HepG2 (cell line): ENCODE results near the gene SRXN1. TPM values are rescaled to one million over a fixed set of nuclear protein-coding genes. Genes with fewer than 3 reads are reported as not detected.

Experiments
- BORCS8-MEF2B ChIP-seq: sonication (generic); formaldehyde crosslinking; IDR thresholded peaks from 2 replicates; pipeline ENCODE4 v1.8.0; 2022; ENCODE audit warnings: mild to moderate bottlenecking, missing genetic modification reagents
- HOXD1 ChIP-seq: sonication (generic); formaldehyde crosslinking; IDR thresholded peaks from 2 replicates; pipeline ENCODE4 v1.5.0; 2020; ENCODE audit warnings: missing genetic modification reagents
- ISX ChIP-seq: sonication (generic); formaldehyde crosslinking; conservative IDR thresholded peaks from 2 replicates; pipeline ENCODE4 v1.5.0; 2020; ENCODE audit warnings: missing genetic modification reagents
- MLLT10 ChIP-seq: sonication (generic); formaldehyde crosslinking; IDR thresholded peaks from 2 replicates; pipeline ENCODE4 v1.4.0; 2020; ENCODE audit warnings: missing genetic modification reagents
- MTF1 ChIP-seq: sonication (generic); formaldehyde crosslinking; IDR thresholded peaks from 2 replicates; pipeline ENCODE4 v1.5.0; 2020; ENCODE audit warnings: missing genetic modification reagents
- POLR2AphosphoS5 ChIP-seq: IDR thresholded peaks from 2 replicates; pipeline ENCODE4 v1.6.1; 2012; ENCODE audit warnings: low read depth, low read length
- SMYD3 ChIP-seq: sonication (generic); formaldehyde crosslinking; IDR thresholded peaks from 2 replicates; pipeline ENCODE4 v1.8.1; 2023; ENCODE audit warnings: mild to moderate bottlenecking, missing genetic modification reagents
- ZC3H4 ChIP-seq: sonication (generic); formaldehyde crosslinking; IDR thresholded peaks from 2 replicates; pipeline ENCODE4 v1.4.0; 2020; ENCODE audit warnings: missing genetic modification reagents, borderline replicate concordance
- ZFYVE20 ChIP-seq: sonication (generic); formaldehyde crosslinking; IDR thresholded peaks from 2 replicates; pipeline ENCODE4 v1.8.0; 2023; ENCODE audit warnings: low read depth, mild to moderate bottlenecking, moderate library complexity, missing genetic modification reagents, borderline replicate concordance
- ZNF232 ChIP-seq: sonication (generic); formaldehyde crosslinking; IDR thresholded peaks from 2 replicates; pipeline ENCODE4 v1.4.0; 2020; ENCODE audit warnings: missing genetic modification reagents, borderline replicate concordance
- ZNF543 ChIP-seq: sonication (generic); formaldehyde crosslinking; IDR thresholded peaks from 2 replicates; pipeline ENCODE4 v1.4.0; 2020; ENCODE audit warnings: mild to moderate bottlenecking, missing genetic modification reagents
- ZNF562 ChIP-seq: sonication (generic); formaldehyde crosslinking; IDR thresholded peaks from 2 replicates; pipeline ENCODE4 v1.8.0; 2022; ENCODE audit warnings: missing genetic modification reagents, borderline replicate concordance
- polyA plus RNA-seq, 8 experiments: library from polyadenylated mRNA; depleted of rRNA in 3 of 8; stranded (reverse) in 7 of 8; unstranded in 1 of 8; fragments of >200 nt; fragmentation: Illumina TruSeq in 4 of 8; extraction: Trizol in 4 of 8; gene quantifications; 2 replicates each; pipeline versions ENCODE4 v1.2.1 to v1.2.3, GENCODE V29; 2011 to 2016; ENCODE audit warnings: low read depth in 4 of 8, missing spikeins in 1 of 8, mixed read lengths in 1 of 8; ENCODE audit not compliant: insufficient read depth in 1 of 8
- total RNA-seq, 5 experiments: library from RNA; depleted of rRNA; stranded (reverse); fragments of >200 nt; fragmentation: Illumina TruSeq; extraction: Trizol; gene quantifications; 2 replicates each; pipeline ENCODE4 v1.2.3, GENCODE V29; 2016; ENCODE audit warnings: low read depth in 1 of 5
- TF ChIP-seq, protein P1 (sequence below): sonication (generic); formaldehyde crosslinking; IDR thresholded peaks from 2 replicates; pipeline ENCODE4 v1.9.0; 2021; ENCODE audit warnings: mild to moderate bottlenecking, missing genetic modification reagents
- TF ChIP-seq, protein P2 (sequence below): sonication (generic); formaldehyde crosslinking; IDR thresholded peaks from 2 replicates; pipeline ENCODE4 v1.4.0; 2020; ENCODE audit warnings: low read depth, missing genetic modification reagents
- TF ChIP-seq, protein P3 (sequence below): sonication (generic); formaldehyde crosslinking; IDR thresholded peaks from 2 replicates; pipeline ENCODE4 v1.8.0; 2022; ENCODE audit warnings: mild to moderate bottlenecking, missing genetic modification reagents, borderline replicate concordance
- TF ChIP-seq, protein P4 (sequence below): conservative IDR thresholded peaks from 2 replicates; pipeline ENCODE4 v1.6.1; 2018; ENCODE audit warnings: missing genetic modification reagents

Gene SRXN1
- total and polyA plus RNA-seq, 2 of the 13 experiments (the other 11 are each of a cell fraction or from before 2014, with no cell fraction given): 29.9 to 87.7 TPM

DNA sequence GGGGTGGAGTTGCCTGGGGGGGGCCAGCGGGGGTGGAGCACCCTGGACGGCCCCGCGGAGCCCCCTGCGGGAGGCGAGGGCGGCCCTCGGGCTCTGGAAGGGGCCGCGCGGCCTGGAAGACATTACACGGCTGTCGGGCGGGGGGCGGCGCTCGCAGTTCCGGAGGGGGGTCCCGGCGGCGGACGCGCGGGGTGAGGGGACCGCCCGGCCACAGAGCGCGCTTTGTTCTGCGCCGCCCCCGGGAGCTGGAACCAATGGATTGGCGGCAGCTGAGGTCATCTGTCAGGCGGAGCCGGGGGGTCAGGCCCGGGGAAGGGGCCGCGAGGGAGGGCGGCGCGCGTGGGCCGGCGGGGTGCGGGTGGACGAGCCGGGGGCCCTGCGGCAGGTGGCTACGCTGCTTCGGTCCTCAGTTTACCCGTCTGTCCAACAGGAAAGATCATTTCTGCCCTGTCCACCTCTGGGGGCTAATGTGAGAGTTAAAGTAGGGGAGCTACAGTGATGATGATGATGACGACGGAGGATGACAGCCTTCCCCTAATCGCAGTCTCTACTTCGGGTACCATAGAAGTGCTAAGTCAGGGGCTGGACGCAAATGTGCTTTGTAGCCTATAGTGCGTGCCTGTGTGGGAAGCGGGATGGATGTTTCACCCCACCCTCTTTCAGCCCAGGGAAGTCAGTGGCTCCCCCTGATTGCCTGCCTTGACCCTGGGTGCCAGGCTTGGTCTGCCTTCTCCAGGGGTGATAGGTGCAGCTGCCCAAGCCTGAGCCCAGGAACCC lies 10.4 kb downstream of the SRXN1 start (continued):
- TF ChIP-seq, protein P1, sequence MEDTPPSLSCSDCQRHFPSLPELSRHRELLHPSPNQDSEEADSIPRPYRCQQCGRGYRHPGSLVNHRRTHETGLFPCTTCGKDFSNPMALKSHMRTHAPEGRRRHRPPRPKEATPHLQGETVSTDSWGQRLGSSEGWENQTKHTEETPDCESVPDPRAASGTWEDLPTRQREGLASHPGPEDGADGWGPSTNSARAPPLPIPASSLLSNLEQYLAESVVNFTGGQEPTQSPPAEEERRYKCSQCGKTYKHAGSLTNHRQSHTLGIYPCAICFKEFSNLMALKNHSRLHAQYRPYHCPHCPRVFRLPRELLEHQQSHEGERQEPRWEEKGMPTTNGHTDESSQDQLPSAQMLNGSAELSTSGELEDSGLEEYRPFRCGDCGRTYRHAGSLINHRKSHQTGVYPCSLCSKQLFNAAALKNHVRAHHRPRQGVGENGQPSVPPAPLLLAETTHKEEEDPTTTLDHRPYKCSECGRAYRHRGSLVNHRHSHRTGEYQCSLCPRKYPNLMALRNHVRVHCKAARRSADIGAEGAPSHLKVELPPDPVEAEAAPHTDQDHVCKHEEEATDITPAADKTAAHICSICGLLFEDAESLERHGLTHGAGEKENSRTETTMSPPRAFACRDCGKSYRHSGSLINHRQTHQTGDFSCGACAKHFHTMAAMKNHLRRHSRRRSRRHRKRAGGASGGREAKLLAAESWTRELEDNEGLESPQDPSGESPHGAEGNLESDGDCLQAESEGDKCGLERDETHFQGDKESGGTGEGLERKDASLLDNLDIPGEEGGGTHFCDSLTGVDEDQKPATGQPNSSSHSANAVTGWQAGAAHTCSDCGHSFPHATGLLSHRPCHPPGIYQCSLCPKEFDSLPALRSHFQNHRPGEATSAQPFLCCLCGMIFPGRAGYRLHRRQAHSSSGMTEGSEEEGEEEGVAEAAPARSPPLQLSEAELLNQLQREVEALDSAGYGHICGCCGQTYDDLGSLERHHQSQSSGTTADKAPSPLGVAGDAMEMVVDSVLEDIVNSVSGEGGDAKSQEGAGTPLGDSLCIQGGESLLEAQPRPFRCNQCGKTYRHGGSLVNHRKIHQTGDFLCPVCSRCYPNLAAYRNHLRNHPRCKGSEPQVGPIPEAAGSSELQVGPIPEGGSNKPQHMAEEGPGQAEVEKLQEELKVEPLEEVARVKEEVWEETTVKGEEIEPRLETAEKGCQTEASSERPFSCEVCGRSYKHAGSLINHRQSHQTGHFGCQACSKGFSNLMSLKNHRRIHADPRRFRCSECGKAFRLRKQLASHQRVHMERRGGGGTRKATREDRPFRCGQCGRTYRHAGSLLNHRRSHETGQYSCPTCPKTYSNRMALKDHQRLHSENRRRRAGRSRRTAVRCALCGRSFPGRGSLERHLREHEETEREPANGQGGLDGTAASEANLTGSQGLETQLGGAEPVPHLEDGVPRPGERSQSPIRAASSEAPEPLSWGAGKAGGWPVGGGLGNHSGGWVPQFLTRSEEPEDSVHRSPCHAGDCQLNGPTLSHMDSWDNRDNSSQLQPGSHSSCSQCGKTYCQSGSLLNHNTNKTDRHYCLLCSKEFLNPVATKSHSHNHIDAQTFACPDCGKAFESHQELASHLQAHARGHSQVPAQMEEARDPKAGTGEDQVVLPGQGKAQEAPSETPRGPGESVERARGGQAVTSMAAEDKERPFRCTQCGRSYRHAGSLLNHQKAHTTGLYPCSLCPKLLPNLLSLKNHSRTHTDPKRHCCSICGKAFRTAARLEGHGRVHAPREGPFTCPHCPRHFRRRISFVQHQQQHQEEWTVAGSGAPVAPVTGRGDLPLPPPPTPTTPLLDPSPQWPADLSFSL (CRISPR knock-in tag): 0 out of 2 replicates have a peak, but pooled peaks have one; percentile 30
- TF ChIP-seq ZC3H4 (CRISPR knock-in tag): no peak
- TF ChIP-seq, protein P2, sequence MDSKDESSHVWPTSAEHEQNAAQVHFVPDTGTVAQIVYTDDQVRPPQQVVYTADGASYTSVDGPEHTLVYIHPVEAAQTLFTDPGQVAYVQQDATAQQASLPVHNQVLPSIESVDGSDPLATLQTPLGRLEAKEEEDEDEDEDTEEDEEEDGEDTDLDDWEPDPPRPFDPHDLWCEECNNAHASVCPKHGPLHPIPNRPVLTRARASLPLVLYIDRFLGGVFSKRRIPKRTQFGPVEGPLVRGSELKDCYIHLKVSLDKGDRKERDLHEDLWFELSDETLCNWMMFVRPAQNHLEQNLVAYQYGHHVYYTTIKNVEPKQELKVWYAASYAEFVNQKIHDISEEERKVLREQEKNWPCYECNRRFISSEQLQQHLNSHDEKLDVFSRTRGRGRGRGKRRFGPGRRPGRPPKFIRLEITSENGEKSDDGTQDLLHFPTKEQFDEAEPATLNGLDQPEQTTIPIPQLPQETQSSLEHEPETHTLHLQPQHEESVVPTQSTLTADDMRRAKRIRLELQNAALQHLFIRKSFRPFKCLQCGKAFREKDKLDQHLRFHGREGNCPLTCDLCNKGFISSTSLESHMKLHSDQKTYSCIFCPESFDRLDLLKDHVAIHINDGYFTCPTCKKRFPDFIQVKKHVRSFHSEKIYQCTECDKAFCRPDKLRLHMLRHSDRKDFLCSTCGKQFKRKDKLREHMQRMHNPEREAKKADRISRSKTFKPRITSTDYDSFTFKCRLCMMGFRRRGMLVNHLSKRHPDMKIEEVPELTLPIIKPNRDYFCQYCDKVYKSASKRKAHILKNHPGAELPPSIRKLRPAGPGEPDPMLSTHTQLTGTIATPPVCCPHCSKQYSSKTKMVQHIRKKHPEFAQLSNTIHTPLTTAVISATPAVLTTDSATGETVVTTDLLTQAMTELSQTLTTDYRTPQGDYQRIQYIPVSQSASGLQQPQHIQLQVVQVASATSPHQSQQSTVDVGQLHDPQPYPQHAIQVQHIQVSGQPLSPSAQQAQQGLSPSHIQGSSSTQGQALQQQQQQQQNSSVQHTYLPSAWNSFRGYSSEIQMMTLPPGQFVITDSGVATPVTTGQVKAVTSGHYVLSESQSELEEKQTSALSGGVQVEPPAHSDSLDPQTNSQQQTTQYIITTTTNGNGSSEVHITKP: peak; percentile 81; the same call in 1 of the 2 replicates
- no peak for TF ChIP-seq BORCS8-MEF2B (CRISPR knock-in tag)
- TF ChIP-seq MTF1 (CRISPR knock-in tag): no peak
- TF ChIP-seq ZNF543 (CRISPR knock-in tag): no peak
- TF ChIP-seq, protein P3, sequence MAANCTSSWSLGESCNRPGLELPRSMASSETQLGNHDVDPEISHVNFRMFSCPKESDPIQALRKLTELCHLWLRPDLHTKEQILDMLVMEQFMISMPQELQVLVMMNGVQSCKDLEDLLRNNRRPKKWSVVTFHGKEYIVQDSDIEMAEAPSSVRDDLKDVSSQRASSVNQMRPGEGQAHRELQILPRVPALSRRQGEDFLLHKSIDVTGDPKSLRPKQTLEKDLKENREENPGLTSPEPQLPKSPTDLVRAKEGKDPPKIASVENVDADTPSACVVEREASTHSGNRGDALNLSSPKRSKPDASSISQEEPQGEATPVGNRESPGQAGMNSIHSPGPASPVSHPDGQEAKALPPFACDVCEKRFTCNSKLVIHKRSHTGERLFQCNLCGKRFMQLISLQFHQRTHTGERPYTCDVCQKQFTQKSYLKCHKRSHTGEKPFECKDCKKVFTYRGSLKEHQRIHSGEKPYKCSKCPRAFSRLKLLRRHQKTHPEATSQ (CRISPR knock-in tag): no peak
- no peak for TF ChIP-seq SMYD3 (CRISPR knock-in tag)
- no peak for TF ChIP-seq ZFYVE20 (CRISPR knock-in tag)
- 0 out of 2 replicates have a peak, but pooled peaks have one; percentile 58 for TF ChIP-seq HOXD1
- TF ChIP-seq MLLT10 (CRISPR knock-in tag): no peak
- TF ChIP-seq POLR2AphosphoS5: no peak
- TF ChIP-seq ZNF562: no peak
- no peak for TF ChIP-seq ZNF232 (CRISPR knock-in tag)
- no peak for TF ChIP-seq ISX (CRISPR knock-in tag)
- TF ChIP-seq, protein P4, sequence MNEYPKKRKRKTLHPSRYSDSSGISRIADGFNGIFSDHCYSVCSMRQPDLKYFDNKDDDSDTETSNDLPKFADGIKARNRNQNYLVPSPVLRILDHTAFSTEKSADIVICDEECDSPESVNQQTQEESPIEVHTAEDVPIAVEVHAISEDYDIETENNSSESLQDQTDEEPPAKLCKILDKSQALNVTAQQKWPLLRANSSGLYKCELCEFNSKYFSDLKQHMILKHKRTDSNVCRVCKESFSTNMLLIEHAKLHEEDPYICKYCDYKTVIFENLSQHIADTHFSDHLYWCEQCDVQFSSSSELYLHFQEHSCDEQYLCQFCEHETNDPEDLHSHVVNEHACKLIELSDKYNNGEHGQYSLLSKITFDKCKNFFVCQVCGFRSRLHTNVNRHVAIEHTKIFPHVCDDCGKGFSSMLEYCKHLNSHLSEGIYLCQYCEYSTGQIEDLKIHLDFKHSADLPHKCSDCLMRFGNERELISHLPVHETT: peak; percentile 75; the same call in 1 of the 2 replicates
